Testis (tissue), 3 donors: Measurements from ENCODE around the gene C19orf73. TPM values are rescaled to one million over a fixed set of nuclear protein-coding genes. Genes with fewer than 3 reads are reported as not detected.
"Not testable (repeated sequence)": the region's sequence is repeated elsewhere in the genome, so short reads cannot be mapped to it uniquely, and the experiment has no call there.

ENCODE experiments used
- DNase-seq: peaks from one replicate; pipeline ENCODE4 v3.0.0-alpha.2; 2019
- H3K27ac ChIP-seq, 2 donors: fragments of 200-600 bp; sonication (generic); one replicate each; pipeline ENCODE4 v1.5.1; 2019
- H3K27me3 ChIP-seq: fragments of 200-600 bp; sonication (generic); one replicate; pipeline ENCODE4 v1.5.1; 2019
- H3K36me3 ChIP-seq: fragments of 200-600 bp; sonication (generic); one replicate; pipeline ENCODE4 v1.5.1; 2017; ENCODE audit warnings: low read depth; ENCODE audit errors: missing control alignments
- H3K4me1 ChIP-seq: fragments of 200-600 bp; sonication (generic); one replicate; pipeline ENCODE4 v1.5.1; 2019
- H3K4me3 ChIP-seq, 2 donors: fragments of 200-600 bp; sonication (generic); one replicate each; pipeline ENCODE4 v1.5.1; 2017 to 2019
- H3K9me3 ChIP-seq: fragments of 200-600 bp; sonication (generic); one replicate; pipeline ENCODE4 v1.5.1; 2017
- CTCF ChIP-seq, 3 experiments: fragments of 450-650 bp in 2 of 3; fragments of 200-600 bp in 1 of 3; sonication (generic) in 1 of 3; IDR thresholded peaks; one replicate each; pipeline ENCODE4 v1.5.1; 2016 to 2019; ENCODE audit warnings: antibody characterized with exemption in 3 of 3, mild to moderate bottlenecking in 2 of 3, moderate library complexity in 1 of 3
- POLR2A ChIP-seq: fragments of 450-650 bp; IDR thresholded peaks from one replicate; pipeline ENCODE4 v1.6.1; 2017; ENCODE audit warnings: antibody characterized with exemption, mild to moderate bottlenecking, moderate library complexity
- WGBS, 2 donors: methylation state at CpG; one replicate each; pipeline ENCODE4 v1.1.5; 2018; 5-methylcytosine and 5-hydroxymethylcytosine counted together
- intact Hi-C: fragments of 100-400 bp; cut with DNase I; formaldehyde crosslinking; loops from one replicate; pipeline ENCODE4 v1.15.1; 2023; ENCODE audit warnings: low total_unique reads
- polyA plus RNA-seq: library from polyadenylated mRNA; stranded (reverse); fragments of 350-450 nt; fragmentation: Illumina TruSeq; extraction: RNeasy Lipid Tissue Mini Kit (QIAGEN cat#74804); gene quantifications from one replicate; pipeline ENCODE4 v1.2.3, GENCODE V29; 2014; ENCODE audit warnings: low read depth, low replicate concordance; ENCODE audit not compliant: insufficient read depth
- total RNA-seq, 2 donors: library from RNA; depleted of rRNA; stranded (reverse); fragments of >200 nt; gene quantifications; one replicate each; pipeline ENCODE4 v1.2.3, GENCODE V29; 2016

Gene C19orf73
- total and polyA plus RNA-seq, 3 donors from 2014 or later: 1.5 to 8.5 (median 4.0) TPM

GRCh38 chr19:49080392-49080791 lies 38.6 kb downstream of the C19orf73 start:
- 62 to 77% methylated on average over 4 of the region's 4 CpGs for WGBS, 2 donors
- intact Hi-C loops: no loop called here

GRCh38 chr19:49074869-49075268 lies 44.1 kb downstream of the C19orf73 start:
- TF ChIP-seq CTCF (IDR thresholded peaks at IDR 0.05): peak; percentile 41 to 69 (median 60)
- intact Hi-C loops: loop anchor here (10.0 kb wide), 1 partner anchor 130 kb away; no protein-coding TSS in a partner anchor
- not testable (repeated sequence) for H3K4me1 ChIP-seq, H3K9me3 ChIP-seq, H3K36me3 ChIP-seq, H3K27me3 ChIP-seq, H3K27ac ChIP-seq, H3K4me3 ChIP-seq
- peak; percentile 80 for DNase-seq
- 35 to 40% methylated on average over 9 of the region's 9 CpGs for WGBS, 2 donors

More at GRCh38 chr19:49080392-49080791, 38.6 kb downstream of the C19orf73 start:
- Histone ChIP-seq H3K36me3 (no peaks in the 10 kb centered on the region), H3K4me3 (no peak overlapping the region), H3K9me3 (no peaks in the 10 kb centered on the region), H3K4me1 (peaks cover 22% of the 10 kb centered on the region), H3K27me3 (no peaks in the 10 kb centered on the region), H3K27ac (peak overlapping the region; percentile 59 to 69)
- peak; percentile 81 for DNase-seq
- TF ChIP-seq CTCF (IDR thresholded peaks at IDR 0.05) (no peak), POLR2A (no peak)

- H3K4me1 ChIP-seq: no peaks in the 10 kb centered on the region
- H3K4me3 ChIP-seq: no peak overlapping the region
- intact Hi-C loops: loop anchor here (10.0 kb wide), 1 partner anchor 131 kb away; no protein-coding TSS in a partner anchor
- 46 to 58% methylated on average over 19 to 23 of the region's 23 CpGs for WGBS, 2 donors
- H3K27me3 ChIP-seq: no peaks in the 10 kb centered on the region
- TF ChIP-seq CTCF (IDR thresholded peaks at IDR 0.05): no peak
- TF ChIP-seq POLR2A: no peak
- no peaks in the 10 kb centered on the region for H3K9me3 ChIP-seq
- H3K36me3 ChIP-seq: no peaks in the 10 kb centered on the region
- DNase-seq: no peak
- no peak overlapping the region for H3K27ac ChIP-seq
Measured at GRCh38 chr19:49073514-49074378, 45.2 kb downstream of the C19orf73 start.

- intact Hi-C loops: loop anchor here (10.0 kb wide), 1 partner anchor 133 kb away; no protein-coding TSS in a partner anchor
- WGBS, 2 donors: 3 to 4% methylated on average over 17 to 56 of the region's 93 CpGs
- TF ChIP-seq CTCF (IDR thresholded peaks at IDR 0.05): no peak
- TF ChIP-seq POLR2A: no peak
Measured at GRCh38 chr19:49071860-49072547, 46.9 kb downstream of the C19orf73 start.

More at GRCh38 chr19:49071860-49072547, 46.9 kb downstream of the C19orf73 start:
- Histone ChIP-seq H3K27me3 (no peaks in the 10 kb centered on the region), H3K36me3 (no peaks in the 10 kb centered on the region), H3K4me1 (no peaks in the 10 kb centered on the region), H3K9me3 (no peaks in the 10 kb centered on the region), H3K4me3 (peak overlapping the region; percentile 24 to 34), H3K27ac (no peak overlapping the region)
- peak; percentile 72 for DNase-seq
